BJ (cell line): ENCODE measurements around the gene PTPA. TPM values are rescaled to one million over a fixed set of nuclear protein-coding genes. Genes with fewer than 3 reads are reported as not detected.

ENCODE experiments used
- CTCF ChIA-PET: fragments of 350-600 bp; formaldehyde crosslinking; extraction: SDS; loops from one replicate; lab custom pipeline; 2021; ENCODE audit warnings: antibody characterized with exemption, inconsistent platforms; lab: Yijun Ruan, JAX
- POLR2A ChIA-PET: fragments of 300-600 bp; sonication (Branson Sonifier 250); formaldehyde crosslinking; extraction: SDS; loops from one replicate; lab custom pipeline; 2021; ENCODE audit warnings: antibody characterized with exemption; lab: Charles Lee
- DNase-seq: peaks from one replicate; pipeline ENCODE4 v3.0.0-alpha.2; 2011; ENCODE audit warnings: low read depth
- H3K27me3 ChIP-seq: 2 replicates; pipeline ENCODE4 v1.6.0; 2011; ENCODE audit warnings: low read length; ENCODE audit not compliant: control insufficient read depth, insufficient read depth
- H3K36me3 ChIP-seq: 2 replicates; pipeline ENCODE4 v1.5.1; 2011; ENCODE audit warnings: low read length; ENCODE audit not compliant: control insufficient read depth, insufficient read depth
- H3K4me3 ChIP-seq: 2 replicates; pipeline ENCODE4 v1.5.1; 2011; ENCODE audit warnings: low read depth, mild to moderate bottlenecking, control low read depth, low read length
- CTCF ChIP-seq: IDR thresholded peaks from 2 replicates; pipeline ENCODE4 v1.5.1; 2011; ENCODE audit warnings: low read depth, mild to moderate bottlenecking, control low read depth, inconsistent platforms, low read length, moderate library complexity; ENCODE audit not compliant: insufficient read depth
- polyA plus RNA-seq: library from polyadenylated mRNA; depleted of rRNA; stranded (reverse); fragments of >200 nt; gene quantifications from 2 replicates; pipeline ENCODE4 v1.2.3, GENCODE V29; 2011

The PTPA gene
- polyA plus RNA-seq, 1 experiment, result 251 TPM

GRCh38 chr9:129145841-129146292 is 34.7 kb downstream of the PTPA start:
- peaks cover 34% of the 10 kb centered on the region for H3K36me3 ChIP-seq

GRCh38 chr9:129146441-129146941 is 35.3 kb downstream of the PTPA start:
- no peak for DNase-seq

More at GRCh38 chr9:129145841-129146292, 34.7 kb downstream of the PTPA start:
- ChIA-PET POLR2A (interaction anchor here (0.8 to 0.9 kb wide), 2 partner anchors 21 to 29 kb away, joined by 3 read pairs; no protein-coding TSS in a partner anchor), CTCF (interaction anchor here (0.8 to 16.9 kb wide), 9 partner anchors 14 to 479 kb away, joined by 3 to 335 read pairs (median 4); partner anchors contain the start of genes IER5L and NTMT1)
- Histone ChIP-seq H3K27me3 (no peaks in the 10 kb centered on the region), H3K4me3 (no peak overlapping the region)
- peak; percentile 29 for TF ChIP-seq CTCF
- DNase-seq, result no peak

GRCh38 chr9:129148463-129149204 is 37.4 kb downstream of the PTPA start:
- ChIA-PET POLR2A (no interaction called here), CTCF (interaction anchor here (0.7 kb wide), 1 partner anchor 9 kb away, joined by 3 read pairs; no protein-coding TSS in a partner anchor)
- peaks cover 32% of the 10 kb centered on the region for H3K36me3 ChIP-seq
- H3K4me3 ChIP-seq, result no peak overlapping the region
- no peak for TF ChIP-seq CTCF
- no peak for DNase-seq
- no peaks in the 10 kb centered on the region for H3K27me3 ChIP-seq

More at GRCh38 chr9:129146441-129146941, 35.3 kb downstream of the PTPA start:
- POLR2A ChIA-PET, result interaction anchor here (0.8 to 0.9 kb wide), 2 partner anchors 21 to 29 kb away, joined by 3 read pairs; no protein-coding TSS in a partner anchor
- H3K4me3 ChIP-seq, result no peak overlapping the region
- TF ChIP-seq CTCF, result no peak
- CTCF ChIA-PET, result interaction anchor here (0.6 to 16.9 kb wide), 9 partner anchors 15 to 591 kb away, joined by 3 to 335 read pairs (median 3); partner anchors contain the start of genes IER5L and NTMT1
- peaks cover 37% of the 10 kb centered on the region for H3K36me3 ChIP-seq
- no peaks in the 10 kb centered on the region for H3K27me3 ChIP-seq

- TF ChIP-seq CTCF, result no peak
- ChIA-PET CTCF (interaction anchor here (0.7 kb wide), 1 partner anchor 9 kb away, joined by 3 read pairs; no protein-coding TSS in a partner anchor), POLR2A (no interaction called here)
- no peak for DNase-seq
- no peaks in the 10 kb centered on the region for H3K27me3 ChIP-seq
- H3K36me3 ChIP-seq, result peaks cover 27% of the 10 kb centered on the region
- no peak overlapping the region for H3K4me3 ChIP-seq
Measured at GRCh38 chr9:129149442-129149841, 38.2 kb downstream of the PTPA start.

GRCh38 chr9:129150122-129150521 is 38.9 kb downstream of the PTPA start:
- DNase-seq, result no peak
- POLR2A ChIA-PET, result no interaction called here
- H3K36me3 ChIP-seq, result peaks cover 30% of the 10 kb centered on the region
- no peak overlapping the region for H3K4me3 ChIP-seq
- TF ChIP-seq CTCF, result no peak
- no peaks in the 10 kb centered on the region for H3K27me3 ChIP-seq
- CTCF ChIA-PET, result interaction anchor here (1.6 kb wide), 1 partner anchor 16 kb away, joined by 3 read pairs; no protein-coding TSS in a partner anchor
